GM12891 (cell line): Measurements from ENCODE around the gene ELMO1.

Experiments used
- PAX5 ChIP-seq: IDR thresholded peaks from 2 replicates; pipeline ENCODE4 v1.6.1; 2011; ENCODE audit warnings: low read length, moderate library complexity, mild to moderate bottlenecking; ENCODE audit not compliant: insufficient read depth, severe bottlenecking
- POLR2A ChIP-seq: IDR thresholded peaks from 2 replicates; pipeline ENCODE4 v1.6.1; 2011; ENCODE audit warnings: low read depth, low read length, control low read depth
- POLR2AphosphoS5 ChIP-seq: IDR thresholded peaks from 2 replicates; pipeline ENCODE4 v1.6.1; 2011; ENCODE audit warnings: low read depth, low read length, control low read depth
- SPI1 ChIP-seq: IDR thresholded peaks from 2 replicates; pipeline ENCODE4 v1.6.1; 2011; ENCODE audit warnings: low read depth, low read length, control low read depth
- TAF1 ChIP-seq: IDR thresholded peaks from 2 replicates; pipeline ENCODE4 v1.6.1; 2011; ENCODE audit warnings: low read depth, low read length, control low read depth

DNA sequence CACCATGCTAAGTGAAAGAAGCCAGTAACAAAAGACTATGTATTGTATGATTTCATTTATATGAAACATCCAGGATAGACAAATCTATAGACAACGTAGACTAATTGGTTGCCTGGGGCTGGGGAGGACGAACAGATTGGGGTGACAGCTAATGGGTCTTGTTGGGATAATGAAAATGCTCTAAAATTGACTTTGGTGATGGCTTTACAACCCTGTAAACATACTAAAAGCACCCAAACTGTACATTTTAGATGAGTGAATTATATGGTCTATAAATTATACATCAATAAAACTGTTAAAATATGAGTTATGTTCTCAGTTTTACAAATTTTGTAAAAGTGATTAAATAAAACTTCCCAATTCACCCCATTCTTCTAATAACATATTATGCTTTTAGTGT is 261.5 kb downstream of the ELMO1 start:
- TF ChIP-seq POLR2A (no peak), TAF1 (no peak), POLR2AphosphoS5 (no peak), PAX5 (no peak), SPI1 (no peak)
